Superior temporal gyrus (tissue), 1 donor: Measurements from ENCODE around the gene SKP1.

Source experiments
- DNase-seq: peaks from one replicate; pipeline ENCODE4 v3.0.0-alpha.2; 2016; ENCODE audit errors: extremely low spot score

The SKP1 gene

GRCh38 chr5:134143944-134144941, 32.5 kb downstream of the SKP1 start:
- DNase-seq: no peak

GRCh38 chr5:134143431-134143830, 33.3 kb downstream of the SKP1 start:
- no peak for DNase-seq

DNA sequence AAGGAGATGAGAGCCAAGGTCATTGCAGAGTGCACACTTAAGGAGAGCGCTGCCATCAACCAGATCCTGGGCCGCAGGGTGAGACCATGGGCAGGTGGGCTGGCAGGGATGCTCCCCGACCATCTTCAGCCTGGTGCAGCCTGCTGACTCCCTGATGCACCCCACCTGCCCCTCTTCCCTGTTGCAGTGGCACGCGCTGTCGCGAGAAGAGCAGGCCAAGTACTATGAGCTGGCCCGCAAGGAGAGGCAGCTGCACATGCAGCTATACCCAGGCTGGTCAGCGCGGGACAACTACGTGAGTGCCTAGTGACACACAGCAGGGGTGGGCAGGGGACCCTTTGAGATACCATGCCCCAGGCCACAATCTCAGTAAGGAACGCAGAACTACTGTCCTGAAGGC, 33.9 kb downstream of the SKP1 start:
- DNase-seq: no peak

GRCh38 chr5:134142052-134142451, 34.7 kb downstream of the SKP1 start:
- no peak for DNase-seq

DNA sequence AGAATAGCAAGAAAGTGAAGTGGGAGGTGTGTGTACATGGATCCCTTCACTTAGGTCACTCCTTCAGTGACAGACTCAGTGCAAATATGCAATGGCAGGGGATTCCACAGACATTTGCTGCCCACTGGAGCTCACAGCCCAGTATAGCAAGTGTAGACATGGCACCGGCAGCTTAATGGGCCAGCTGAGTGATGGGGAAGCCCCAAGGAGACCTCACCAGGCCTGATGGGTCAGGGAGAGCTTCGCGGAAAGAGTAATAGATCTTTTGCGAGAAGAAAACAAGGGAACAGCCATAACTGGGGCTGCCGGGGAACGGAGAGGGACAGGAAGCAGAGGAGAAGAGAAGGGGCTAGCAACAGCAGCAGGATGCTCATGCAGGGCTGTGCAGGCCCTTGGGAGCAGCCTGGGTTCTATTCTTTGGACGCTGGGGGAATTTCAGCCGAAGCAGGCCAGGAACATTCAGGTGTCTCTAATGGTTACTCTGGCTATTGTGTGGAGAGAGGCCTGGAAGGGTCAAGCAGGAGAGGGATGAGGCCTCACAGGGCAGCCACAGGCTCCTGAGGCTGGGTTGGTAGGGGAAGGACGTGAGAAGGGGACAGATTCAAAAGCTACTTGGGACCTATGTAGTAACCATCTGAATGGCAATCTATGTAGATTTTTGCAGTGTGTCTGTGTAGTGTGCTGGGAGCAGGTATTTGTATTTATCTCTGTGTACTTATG, 35.3 kb downstream of the SKP1 start:
- DNase-seq: no peak

- DNase-seq: peak; percentile 83
Observed at GRCh38 chr5:134140530-134141201, 36.1 kb downstream of the SKP1 start.

DNA sequence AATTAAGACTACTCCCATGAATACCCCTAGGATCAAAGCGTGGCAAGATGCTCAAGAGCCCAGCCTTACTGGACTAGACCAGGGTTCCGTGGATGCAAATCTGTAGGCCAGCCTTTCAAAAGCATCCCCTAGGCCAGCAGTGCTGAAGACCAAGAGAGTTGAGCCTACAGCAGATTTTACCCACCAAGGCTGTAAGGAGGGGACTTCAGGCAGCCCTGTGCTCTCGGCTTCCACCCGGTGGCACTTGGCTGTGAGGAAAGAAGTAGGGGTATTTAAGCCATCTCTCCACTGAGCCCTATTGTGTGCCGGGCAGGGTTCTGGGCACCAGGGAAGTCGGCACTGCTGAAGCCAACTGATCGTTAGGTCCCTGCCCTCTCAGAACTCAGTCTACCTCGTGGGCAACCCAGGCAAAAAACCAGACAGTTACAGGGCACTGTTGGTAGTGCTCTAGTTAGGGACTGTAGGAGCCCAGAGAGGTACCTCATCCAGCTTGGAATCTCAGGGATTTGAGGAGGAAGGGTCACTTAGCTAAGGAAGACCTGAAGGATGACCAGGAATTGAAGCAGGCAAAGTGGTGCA, 36.8 kb downstream of the SKP1 start:
- no peak for DNase-seq

DNA sequence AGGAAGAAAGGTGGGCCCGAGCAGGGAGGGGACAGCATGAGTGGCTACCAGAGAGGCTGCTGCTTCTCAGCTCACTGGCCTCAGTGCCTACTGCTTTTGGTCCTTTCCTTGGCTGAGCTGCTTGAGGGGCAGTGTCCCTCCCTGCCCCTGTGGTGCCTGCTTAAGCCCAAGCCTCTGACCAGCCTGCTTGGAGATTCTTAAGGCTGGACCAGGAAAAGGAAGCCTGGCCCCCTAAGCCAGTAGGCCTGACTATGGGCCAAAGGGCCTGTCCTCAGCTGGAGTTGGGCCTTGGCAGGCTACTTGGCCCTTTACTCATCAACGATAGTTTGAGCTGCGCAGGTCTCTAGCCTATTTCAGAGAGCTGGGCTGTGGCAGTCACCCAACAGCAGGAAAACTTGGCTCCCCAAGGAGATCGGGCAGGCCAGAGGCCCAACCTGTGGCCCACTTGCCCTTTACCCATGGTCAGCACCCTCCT, 37.3 kb downstream of the SKP1 start:
- DNase-seq: no peak

DNA sequence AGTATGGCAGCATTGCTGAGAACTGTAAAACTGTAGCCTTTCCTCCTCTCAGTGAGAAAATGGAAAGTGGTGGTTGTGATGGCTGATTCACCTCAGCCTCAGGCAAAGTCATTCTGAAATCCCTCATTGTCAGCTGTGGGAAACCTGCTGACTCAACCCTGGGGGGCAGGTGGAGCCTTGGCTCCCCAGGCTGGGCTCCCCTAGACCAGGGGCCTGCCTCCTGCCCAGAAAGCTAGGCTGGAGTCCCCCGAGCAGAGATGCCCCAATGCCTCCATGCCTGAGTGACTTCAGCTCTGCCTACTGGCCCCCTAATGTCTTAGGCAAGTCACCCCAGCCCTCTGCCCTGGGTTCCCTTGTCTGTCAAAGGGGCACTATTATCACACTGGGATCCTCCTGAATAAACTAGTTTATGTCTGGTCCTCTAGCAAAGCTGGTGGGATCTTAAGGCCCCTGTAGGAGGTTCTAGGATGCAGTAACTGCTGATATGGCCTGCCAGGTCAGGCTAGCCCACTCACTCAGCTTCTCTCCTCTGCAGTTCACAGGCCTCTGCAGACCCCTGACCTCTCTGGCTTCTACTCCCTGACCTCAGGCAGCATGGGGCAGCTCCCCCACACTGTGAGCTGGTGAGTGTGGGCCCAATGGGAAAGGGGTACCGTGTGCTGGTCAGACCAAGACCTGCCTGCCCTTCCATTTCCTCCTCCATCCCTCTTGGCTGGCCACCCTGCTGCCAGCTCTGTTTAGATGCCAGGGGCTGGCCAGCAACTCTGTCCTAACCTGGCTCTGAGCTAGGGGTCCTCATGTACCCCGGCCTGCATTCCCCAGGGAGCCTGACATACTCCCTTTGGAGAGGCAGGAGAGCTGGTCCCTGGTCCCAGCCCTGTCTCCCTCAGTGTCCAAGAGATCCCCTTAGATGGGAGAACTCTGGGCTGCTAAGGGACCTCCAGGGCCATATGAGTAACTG, 38.1 kb downstream of the SKP1 start:
- DNase-seq: no peak

- DNase-seq: no peak
Observed at GRCh38 chr5:134136771-134137170, 40.0 kb downstream of the SKP1 start.

DNA sequence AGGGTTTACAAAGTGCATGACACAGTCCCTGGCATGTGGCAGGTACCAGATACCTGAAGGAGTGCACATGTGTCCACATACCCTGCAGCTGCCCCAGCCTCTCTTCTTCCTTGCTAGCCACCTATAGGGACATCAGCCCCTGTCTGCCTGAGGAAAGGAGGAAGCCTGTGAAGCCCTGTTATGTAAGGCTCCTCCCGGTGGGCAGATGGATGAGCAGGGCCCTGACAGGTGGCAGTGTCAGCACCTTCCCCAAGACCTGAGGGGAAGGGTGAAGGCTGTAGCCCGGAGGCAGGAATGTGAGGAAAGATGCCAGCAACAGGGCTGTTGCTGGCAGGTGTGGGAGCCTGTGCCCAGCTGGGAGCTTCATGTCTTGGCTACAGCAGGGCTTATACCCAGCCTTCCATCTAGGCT, 40.5 kb downstream of the SKP1 start:
- no peak for DNase-seq

GRCh38 chr5:134135091-134135655, 41.6 kb downstream of the SKP1 start:
- DNase-seq: no peak

GRCh38 chr5:134133995-134134541, 42.7 kb downstream of the SKP1 start:
- no peak for DNase-seq

GRCh38 chr5:134133188-134133994, 43.4 kb downstream of the SKP1 start:
- DNase-seq: no peak

DNA sequence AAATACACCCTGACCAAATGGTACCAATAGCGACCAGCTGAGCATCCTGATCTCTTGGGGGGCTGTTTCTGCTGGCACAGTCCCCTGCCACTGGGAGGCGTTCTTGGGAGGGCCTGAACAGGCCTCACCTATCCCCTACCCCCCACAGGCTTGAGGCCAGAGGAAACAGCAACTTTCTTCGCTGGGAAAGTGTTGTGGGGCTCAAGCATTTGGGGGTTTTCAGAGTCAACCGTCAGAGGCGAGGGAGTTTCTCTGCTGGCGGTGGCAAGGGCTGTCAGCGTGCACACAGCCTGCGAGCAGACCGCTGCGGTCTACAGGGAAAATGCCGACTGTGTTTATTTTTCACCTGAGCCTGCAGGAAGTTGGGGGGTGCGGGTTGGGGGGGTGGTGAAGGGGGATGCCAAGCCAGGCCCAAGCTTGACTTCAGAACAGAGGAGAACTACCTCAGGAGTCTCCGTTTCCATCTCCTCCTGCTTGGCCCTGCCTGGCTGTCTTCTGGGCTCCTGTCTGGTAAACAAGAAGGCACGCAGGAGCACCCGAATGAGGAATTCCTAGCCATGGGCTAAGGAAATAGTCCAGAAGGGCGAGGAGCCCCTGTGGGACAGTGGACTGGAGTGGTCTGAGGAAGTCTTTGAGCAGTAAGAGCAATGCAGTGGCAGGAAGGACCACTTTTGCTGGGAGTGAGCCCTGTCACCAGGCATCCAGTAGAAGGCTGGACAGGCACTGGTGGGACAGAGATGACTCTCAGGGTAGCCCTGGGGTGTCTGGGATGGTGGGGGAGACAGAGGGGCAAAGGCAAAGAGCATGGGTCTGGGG, 44.2 kb downstream of the SKP1 start:
- DNase-seq: no peak

GRCh38 chr5:134131578-134132350, 45.0 kb downstream of the SKP1 start:
- DNase-seq: no peak

DNA sequence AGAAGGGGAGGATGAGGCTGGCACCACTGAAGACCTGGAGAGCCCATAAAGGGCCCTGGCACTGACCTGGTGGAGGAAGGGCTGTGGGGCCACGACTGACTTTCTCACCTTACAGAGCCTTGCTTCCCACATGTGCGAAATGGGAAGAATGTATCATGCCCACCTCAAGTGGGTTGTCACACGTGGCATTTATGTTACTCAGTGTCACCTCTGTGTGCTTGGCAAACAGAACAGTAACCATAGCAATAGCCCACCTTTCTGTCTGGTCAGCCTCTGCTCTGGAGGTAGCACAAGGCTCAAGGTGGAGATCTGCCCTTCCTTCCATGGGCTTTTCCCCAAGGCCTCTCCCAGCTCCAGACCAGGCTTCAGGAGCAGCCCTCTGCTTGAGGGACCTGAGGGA, 45.6 kb downstream of the SKP1 start:
- DNase-seq: no peak
